GM21390 (cell line): Measurements from ENCODE around the gene TMEM179B.
"Not testable (repeated sequence)": the region's sequence is repeated elsewhere in the genome, so short reads cannot be mapped to it uniquely, and the experiment has no call there.

Source experiments
- ATAC-seq: cut with Tn5 transposase; IDR thresholded peaks from one replicate; pipeline ENCODE4 v1.9.1; 2021; ENCODE audit not compliant: unreplicated experiment

TMEM179B gene, protein sequence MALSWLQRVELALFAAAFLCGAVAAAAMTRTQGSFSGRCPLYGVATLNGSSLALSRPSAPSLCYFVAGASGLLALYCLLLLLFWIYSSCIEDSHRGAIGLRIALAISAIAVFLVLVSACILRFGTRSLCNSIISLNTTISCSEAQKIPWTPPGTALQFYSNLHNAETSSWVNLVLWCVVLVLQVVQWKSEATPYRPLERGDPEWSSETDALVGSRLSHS

DNA sequence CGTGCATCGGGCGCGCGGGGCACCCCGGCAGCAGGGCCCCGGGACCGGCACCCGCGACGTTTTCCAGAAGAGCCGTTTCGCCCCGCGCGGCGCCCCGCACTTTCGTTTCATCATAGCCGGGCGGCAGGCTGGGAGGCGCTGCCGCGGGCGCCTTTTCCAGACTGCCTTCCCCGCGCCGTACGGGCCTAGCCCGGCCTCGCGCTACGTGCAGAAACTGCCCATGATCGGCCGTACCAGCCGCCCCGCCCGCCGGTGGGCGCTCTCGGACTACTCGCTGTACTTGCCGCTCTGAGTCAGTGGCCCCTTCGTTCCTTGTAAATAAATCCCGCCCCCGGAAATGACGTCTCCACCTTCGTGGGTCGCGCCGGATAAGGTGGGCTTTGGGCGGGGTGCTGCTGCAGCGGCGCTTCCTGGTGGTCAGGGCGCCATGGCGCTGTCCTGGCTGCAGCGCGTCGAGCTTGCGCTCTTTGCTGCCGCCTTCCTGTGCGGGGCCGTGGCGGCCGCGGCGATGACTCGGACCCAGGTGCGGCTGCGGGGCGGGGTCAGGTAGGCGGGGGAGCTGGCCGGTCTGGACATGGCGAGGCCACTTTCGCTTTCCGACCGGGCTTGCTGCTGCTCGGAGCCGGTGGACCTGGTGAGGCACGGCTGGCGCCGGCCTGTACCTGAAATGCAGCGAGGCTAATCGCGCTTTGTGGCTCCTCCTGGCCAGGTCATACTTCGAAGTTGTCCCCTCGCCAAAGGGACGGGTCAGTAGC, at the start of gene TMEM179B:
TSS of gene TMEM179B (plus strand) at position 398 of the 755 bp plus-strand sequence. CDS start at position 428, 30 bp downstream.
- peak; percentile 58 for ATAC-seq

- ATAC-seq: no peak
Observed at GRCh38 chr11:62747475-62748160, 39.6 kb upstream of the TMEM179B start.

DNA sequence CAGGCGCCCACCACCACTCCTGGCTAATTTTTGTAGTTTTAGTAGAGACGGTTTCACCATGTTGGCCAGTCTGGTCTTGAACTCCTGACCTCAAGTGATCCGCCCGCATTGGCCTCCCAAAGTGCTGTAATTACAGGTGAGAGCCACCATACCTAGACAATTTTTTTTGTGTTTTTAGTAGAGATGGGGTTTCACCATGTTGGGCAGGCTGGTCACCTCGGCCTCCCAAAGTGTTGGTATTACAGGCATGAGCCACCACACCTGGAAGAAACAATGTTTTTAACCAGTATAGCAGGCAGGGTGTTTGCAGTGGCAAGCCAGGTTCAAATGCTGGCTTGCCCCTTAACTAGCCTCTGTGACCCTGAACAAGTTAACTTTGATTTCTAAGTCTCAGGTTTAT, 37.3 kb upstream of the TMEM179B start:
- ATAC-seq: not testable (repeated sequence)

DNA sequence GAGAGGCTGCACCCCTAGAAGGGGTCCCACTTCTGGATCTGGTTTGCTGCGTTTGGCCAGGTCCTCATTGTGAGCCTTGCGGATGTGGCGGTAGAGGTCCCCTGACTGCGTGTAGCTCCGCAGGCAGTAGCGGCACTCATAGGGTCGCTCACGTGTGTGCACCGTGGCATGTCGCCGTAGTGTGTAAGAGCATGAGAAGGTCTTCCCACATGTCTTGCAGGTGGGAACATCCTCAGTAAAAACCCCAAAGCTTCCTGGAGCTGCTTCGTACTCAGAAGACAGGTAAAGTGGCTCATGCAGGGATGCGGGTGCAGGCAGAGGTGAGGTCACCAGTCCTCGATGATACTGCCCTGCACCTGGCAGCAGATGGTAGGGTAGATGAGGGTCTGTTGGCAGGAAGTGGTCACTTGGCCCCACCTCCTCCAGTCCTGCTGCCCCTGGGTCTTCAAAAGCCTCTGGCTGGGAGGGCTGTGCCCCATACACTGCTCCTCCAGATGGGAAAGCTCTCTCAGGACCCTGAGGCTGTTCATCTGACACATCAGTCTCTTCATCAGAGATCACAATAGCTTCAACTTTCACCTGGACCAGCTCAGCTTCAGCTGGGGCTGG, 34.9 kb upstream of the TMEM179B start:
- no peak for ATAC-seq

DNA sequence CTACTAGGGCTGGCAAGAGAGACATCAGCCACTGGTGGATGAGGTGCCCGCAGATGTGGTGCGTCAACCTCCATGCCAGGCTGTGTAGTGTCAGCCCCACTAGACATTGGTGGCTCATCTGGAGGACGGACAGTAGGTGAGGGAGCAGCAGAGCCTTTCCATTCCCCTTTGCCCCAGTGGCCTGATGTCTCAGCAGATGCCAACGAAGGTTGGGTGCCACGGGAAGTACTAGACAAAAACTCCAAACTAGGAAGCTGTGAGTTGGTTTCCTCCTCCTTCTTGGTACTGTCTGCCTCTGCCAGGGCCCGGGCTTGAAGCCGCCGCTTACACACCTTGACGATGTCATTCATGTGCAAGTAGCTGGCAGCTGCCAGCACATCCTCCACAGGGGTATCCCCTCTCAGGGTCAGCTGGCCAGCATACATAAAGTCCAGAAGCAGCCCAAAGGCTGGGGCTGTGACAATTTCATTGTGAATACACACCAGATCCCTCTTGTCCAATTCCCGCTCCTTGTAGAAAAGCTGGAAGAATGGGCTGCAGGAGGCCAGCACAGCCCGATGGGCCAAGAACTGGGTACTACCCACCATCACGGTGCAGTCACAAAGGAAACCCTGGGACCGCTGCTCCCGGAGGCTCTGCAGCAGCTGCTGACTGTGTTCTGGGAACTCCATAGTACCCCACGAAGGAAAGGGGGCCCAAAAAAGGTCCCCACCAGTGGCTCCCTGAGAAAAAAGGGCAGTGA, 34.0 kb upstream of the TMEM179B start:
- ATAC-seq: no peak

DNA sequence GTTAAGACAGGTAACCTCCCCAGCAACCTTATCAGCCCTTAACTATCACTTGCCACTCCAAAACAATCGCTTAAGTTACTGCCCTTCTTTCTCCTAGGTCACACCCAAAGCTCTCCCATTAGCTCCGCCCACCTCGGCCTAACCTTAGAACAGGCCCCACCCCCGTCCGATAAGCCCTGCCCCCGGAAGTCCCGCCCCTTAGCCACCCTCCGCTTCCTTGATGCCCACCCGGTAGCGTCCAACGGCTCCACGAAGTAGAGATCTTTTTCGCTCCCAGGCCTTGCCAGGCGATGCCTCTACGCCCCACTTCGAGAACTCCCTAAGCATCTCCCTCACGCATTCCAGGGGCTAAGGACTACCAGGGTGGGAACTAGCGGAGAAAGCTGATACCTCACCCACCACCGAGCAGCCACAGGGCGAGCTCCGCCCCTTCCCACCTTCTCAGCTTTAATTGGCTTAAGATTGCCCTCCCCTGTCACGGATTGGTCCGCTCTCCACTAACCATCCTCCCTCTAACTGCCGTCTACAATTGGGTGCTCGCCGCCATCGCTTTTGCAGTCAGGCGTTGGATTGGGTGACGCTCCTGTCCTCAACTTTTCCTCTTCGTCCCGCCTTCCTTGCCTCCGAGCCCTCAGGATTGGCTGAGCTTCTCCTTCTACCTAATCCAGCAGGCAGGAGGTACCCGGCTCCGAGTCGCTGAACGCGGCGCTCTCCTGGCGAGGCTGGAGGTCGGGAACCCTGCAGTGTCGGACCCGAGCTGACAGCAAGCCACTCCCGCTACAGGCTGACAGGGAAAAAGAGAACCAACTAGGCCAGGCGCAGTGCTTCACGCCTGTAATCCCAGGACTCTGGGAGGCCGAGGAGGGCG, 33.2 kb upstream of the TMEM179B start, which contains the start of gene ZBTB3:
TSS of gene ZBTB3 (minus strand) at position 425 of the 868 bp plus-strand sequence. CDS start 496 bp downstream, outside the sequence.
- ATAC-seq: peak; percentile 93

- no peak for ATAC-seq
Observed at GRCh38 chr11:62755086-62755615, 32.1 kb upstream of the TMEM179B start.

DNA sequence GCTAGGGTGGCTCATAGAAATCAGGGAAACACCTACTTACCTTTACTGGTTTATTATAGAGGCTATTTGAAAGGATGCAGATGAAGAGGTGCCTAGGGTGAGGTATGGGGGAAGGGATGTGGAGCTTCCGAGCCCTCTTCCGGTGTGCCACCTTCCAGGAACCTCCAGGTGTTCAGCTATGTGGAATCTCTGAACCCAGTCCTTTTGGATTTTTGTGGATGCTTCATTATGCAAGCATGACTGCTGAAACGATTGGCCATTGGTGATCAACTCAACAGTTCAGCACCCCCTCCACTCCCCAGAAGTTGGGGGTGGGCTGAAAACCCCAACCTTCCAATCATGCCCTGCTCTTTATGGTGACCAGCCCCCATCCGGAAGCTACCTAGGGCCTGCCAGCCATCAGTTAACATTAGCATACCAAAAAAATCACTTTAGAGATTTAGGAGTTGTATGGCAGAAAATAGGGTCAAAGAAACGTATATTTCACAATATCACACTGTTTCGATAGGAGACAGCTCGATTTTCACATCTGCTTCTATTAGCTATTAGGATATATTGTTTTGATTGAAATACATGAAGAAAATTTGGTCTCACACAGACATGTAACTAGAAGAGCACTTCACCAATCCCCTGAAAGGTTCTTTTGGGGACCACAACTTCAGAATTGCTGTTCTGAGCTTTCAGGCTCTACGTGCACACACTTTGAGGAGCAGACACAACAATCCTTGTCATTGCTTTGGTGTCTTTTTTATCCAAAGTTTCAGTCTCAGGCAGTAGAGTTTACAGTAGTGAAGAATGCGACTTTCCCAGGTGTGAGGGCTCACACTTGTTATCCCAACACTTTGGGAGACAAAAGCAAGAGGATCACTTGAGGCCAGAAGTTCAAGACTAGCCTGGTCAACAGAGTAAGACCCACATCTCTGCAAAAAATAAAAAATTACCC, 29.1 kb upstream of the TMEM179B start:
- ATAC-seq: no peak

- ATAC-seq: not testable (repeated sequence)
Observed at GRCh38 chr11:62760867-62761227, 26.4 kb upstream of the TMEM179B start.

DNA sequence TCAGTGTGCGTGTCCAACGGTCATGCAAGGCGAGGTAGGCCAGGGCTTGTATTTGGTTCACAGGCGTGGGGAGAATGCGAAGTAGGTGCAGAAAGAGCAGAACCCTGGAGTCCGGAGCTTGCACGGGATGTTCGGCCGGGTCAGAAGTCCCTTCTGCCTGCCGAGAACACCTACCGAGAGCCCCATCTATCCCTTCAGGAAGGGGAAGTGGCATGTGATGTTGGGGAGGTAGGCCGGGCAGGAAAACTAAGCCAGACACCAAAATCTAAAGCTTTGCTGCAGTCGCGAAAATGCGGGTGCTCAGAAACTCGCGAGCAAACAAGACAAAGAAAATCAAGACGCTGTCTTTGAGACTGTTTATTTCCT, 16.4 kb upstream of the TMEM179B start:
- ATAC-seq: peak; percentile 4

DNA sequence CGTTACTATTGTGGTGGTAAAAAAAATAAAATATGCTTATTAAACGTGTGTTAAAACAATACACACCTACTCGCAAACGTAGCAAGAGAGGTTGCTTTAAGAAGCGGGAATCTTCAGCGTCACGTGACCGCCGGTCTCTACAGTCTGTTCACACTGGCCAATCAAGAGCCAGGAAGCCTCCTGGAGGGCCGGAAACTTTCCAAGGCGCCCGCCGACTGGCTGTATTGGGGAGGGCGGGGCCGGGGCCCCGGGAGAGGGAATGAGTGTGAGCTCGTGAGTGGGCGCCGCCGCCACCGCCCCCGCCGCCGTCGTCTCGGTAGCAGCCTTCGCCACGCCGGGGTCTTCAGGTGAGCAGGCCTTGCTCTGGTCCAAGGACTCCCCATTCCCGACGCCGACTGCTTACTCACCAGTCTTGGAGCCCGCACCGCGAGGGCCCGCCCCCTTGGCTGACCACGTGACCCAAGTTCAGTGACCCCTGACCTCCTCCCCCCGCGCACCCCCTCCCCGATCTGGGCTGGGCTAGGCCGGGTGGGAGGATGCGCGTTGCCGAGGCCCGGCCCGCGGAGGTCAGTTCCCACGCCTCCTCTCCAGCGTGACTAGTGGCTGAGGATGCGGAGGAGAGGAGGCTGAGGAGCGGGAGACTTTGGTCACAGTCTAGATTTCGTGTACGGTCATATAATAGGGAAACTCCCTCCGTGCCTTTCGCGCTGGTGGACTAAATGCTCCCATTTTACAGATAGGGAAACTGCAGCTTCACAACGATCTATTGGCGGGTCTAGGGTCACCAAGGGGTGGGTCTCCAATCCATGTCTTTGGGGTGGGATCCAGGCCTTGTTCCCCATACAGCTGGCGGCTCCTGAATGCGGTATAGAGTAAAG, 15.8 kb upstream of the TMEM179B start, which contains the start of gene TAF6L:
TSS of gene TAF6L (plus strand) at position 253 of the 878 bp plus-strand sequence. CDS start 4,388 bp downstream, outside the sequence.
- peak; percentile 80 for ATAC-seq

DNA sequence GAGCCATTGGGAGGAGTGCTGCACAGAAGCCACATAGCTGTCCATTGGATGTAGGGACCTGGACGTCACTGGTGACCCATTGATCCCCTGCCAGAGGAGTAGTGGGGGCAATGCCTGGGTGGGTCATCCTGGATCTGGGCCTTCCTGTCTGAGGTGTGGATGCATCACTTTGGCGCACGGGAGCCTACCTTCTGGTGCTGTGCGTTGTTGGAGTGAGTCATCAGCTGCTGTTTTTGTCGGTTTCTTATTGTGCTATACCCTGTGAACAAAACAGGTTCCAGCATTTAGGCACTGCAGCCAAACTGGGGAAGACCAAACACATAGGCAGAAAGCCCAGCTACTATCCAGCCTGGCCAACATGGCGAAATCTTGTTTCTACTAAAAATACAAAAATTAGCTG, 12.8 kb upstream of the TMEM179B start:
- ATAC-seq: no peak

- ATAC-seq: no peak
Observed at GRCh38 chr11:62775646-62776045, 11.6 kb upstream of the TMEM179B start.

DNA sequence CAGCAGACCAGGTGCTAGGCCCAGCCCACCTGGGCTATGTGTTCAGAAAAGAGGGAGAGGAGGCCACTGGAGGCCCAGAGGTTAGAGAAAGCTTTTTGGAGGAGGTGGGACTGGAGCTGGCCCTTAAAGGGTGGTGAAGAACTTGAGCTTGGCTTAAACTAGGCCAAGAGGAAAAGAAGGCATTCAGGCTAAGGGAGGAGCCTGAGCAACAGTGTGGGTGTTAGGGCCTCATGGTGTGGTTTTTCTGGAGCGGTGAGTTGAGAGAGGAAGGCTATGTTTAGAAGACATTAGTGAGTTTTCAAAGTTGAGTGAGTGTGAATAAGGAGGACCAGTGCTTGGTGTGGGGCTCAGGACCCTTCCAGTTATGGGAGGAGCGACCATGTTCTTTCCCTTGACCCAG, 9.8 kb upstream of the TMEM179B start:
- ATAC-seq: no peak

DNA sequence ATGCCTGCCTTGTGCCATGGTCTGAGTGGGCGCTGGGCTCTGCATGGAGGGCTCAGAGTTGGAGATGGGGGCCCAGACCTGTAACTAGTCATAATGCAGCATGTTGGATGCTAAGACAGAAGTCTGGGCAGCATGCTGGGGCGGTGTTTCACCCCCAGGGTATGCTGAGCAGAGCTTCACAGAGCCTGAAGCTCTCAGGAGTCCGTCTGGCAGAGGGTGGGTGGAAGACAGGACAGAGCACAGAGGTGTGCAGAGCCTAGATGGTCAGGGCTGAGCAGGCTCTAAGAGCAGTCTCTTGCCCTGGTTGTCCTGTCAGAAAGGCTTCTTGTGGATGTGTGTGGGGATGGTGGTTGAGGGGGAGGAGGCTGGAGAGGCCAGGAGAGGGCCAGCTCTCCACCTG, 8.8 kb upstream of the TMEM179B start:
- ATAC-seq: no peak

- no peak for ATAC-seq
Observed at GRCh38 chr11:62782753-62783152, 4.4 kb upstream of the TMEM179B start.

- peak; percentile 67 for ATAC-seq
Observed at GRCh38 chr11:62786318-62787004, 741 bp upstream of the TMEM179B start.
